HepG2 (cell line): ENCODE measurements around the gene CALML5. TPM values are rescaled to one million over a fixed set of nuclear protein-coding genes. Genes with fewer than 3 reads are reported as not detected.

Experiments
- ATAC-seq: fragments of 200-7000 bp; cut with Tn5 transposase; 3 replicates; pipeline ENCODE4 v1.9.1; 2020; ENCODE audit warnings: mild to moderate bottlenecking, moderate library complexity
- BruUV-seq: library from RNA; stranded (reverse); fragments of 400-500 nt; replicated peaks from 2 replicates; lab custom pipeline; 2021; lab: Mats Ljungman, UMichigan
- CTCF ChIA-PET: fragments of 300-600 bp; formaldehyde crosslinking; extraction: SDS; loops from one replicate; lab custom pipeline; 2021; ENCODE audit warnings: low total read pairs, inconsistent platforms, low intra/inter-chr PET ratio; lab: Yijun Ruan, JAX
- POLR2A ChIA-PET: fragments of 350-600 bp; sonication (Branson Sonifier 250); formaldehyde crosslinking; loops from one replicate; lab custom pipeline; 2020; ENCODE audit warnings: antibody characterized with exemption, inconsistent platforms; lab: Yijun Ruan, JAX
- DNase-seq: peaks from one replicate; pipeline ENCODE4 v3.0.0-alpha.2; 2015; ENCODE audit warnings: low spot score
- FAIRE-seq: peaks from 3 replicates; lab custom pipeline; 2011; peaks lifted over from hg19 to GRCh38; lab: Jason Lieb, UNC
- H2AFZ ChIP-seq: one replicate; pipeline ENCODE4 v1.6.1; 2011; ENCODE audit warnings: low read length, inconsistent platforms
- H3K27ac ChIP-seq: fragments of 300-600 bp; 3 replicates; pipeline ENCODE4 v1.8.0; 2011; ENCODE audit warnings: mixed run types, mild to moderate bottlenecking, mixed read lengths, low read length, inconsistent platforms; ENCODE audit not compliant: insufficient read depth; ENCODE audit errors: extremely low read length
- H3K27me3 ChIP-seq, 2 experiments: fragments of 200-600 bp in 1 of 2; 2 replicates in 1 of 2; 3 replicates in 1 of 2; pipeline versions ENCODE4 v1.6.0 to v1.8.0; 2011; ENCODE audit warnings: low read length in 2 of 2, mild to moderate bottlenecking in 2 of 2, moderate library complexity in 2 of 2, inconsistent platforms in 1 of 2; ENCODE audit not compliant: insufficient read depth in 2 of 2, control insufficient read depth in 1 of 2
- H3K36me3 ChIP-seq, 2 experiments: fragments of 200-600 bp in 1 of 2; replicated peaks in 1 of 2; 2 replicates in 1 of 2; 3 replicates in 1 of 2; pipeline versions ENCODE4 v1.5.1 to v1.8.0; 2011; ENCODE audit warnings: low read length in 2 of 2, inconsistent platforms in 1 of 2; ENCODE audit not compliant: insufficient read depth in 2 of 2, control insufficient read depth in 1 of 2
- H3K4me1 ChIP-seq: 2 replicates; pipeline ENCODE4 v1.5.1; 2012; ENCODE audit warnings: low read length, inconsistent platforms; ENCODE audit not compliant: insufficient read depth
- H3K4me2 ChIP-seq: 2 replicates; pipeline ENCODE4 v1.6.0; 2011; ENCODE audit warnings: low read depth, low read length, inconsistent platforms
- H3K4me3 ChIP-seq, 3 experiments: fragments of 200-600 bp in 1 of 3; sonication (generic), shearing (Covaris generic) in 1 of 3; replicated peaks in 1 of 3; 2 replicates each; pipeline ENCODE4 v1.5.1; 2011 to 2016; ENCODE audit warnings: low read length in 3 of 3, inconsistent platforms in 2 of 3, low read depth in 2 of 3, mild to moderate bottlenecking in 2 of 3, control low read depth in 1 of 3, mixed read lengths in 1 of 3; ENCODE audit not compliant: insufficient read depth in 1 of 3
- H3K79me2 ChIP-seq: one replicate; pipeline ENCODE4 v1.6.1; 2011; ENCODE audit warnings: low read length, inconsistent platforms; ENCODE audit not compliant: insufficient read depth
- H3K9ac ChIP-seq: 2 replicates; pipeline ENCODE4 v1.6.0; 2011; ENCODE audit warnings: mild to moderate bottlenecking, low read depth, low read length, inconsistent platforms; ENCODE audit not compliant: insufficient read depth
- H3K9me3 ChIP-seq: 2 replicates; pipeline ENCODE4 v1.5.1; 2012; ENCODE audit warnings: mild to moderate bottlenecking, low read length
- H4K20me1 ChIP-seq: 2 replicates; pipeline ENCODE4 v1.6.0; 2011; ENCODE audit warnings: inconsistent platforms, mild to moderate bottlenecking, low read length, moderate library complexity; ENCODE audit not compliant: insufficient read depth
- ZNF143 ChIP-seq: sonication (generic); formaldehyde crosslinking; IDR thresholded peaks from 2 replicates; pipeline ENCODE4 v1.4.0; 2020; ENCODE audit warnings: missing genetic modification reagents
- ZNF550 ChIP-seq: sonication (generic); formaldehyde crosslinking; IDR thresholded peaks from 2 replicates; pipeline ENCODE4 v1.4.0; 2020; ENCODE audit warnings: mild to moderate bottlenecking, missing genetic modification reagents, borderline replicate concordance
- WGBS: methylation state at CpG from one replicate; pipeline ENCODE4 v1.1.6; 2017; ENCODE audit warnings: low lambda C conversion rate; 5-methylcytosine and 5-hydroxymethylcytosine counted together
- in situ Hi-C: cut with HindIII; loops from 2 replicates; pipeline ENCODE4 v1.10.0; 2017; ENCODE audit warnings: low pct_unique_long_range_greater_than_20kb; ENCODE audit not compliant: extremely low pct_ligation_motif_present
- intact Hi-C: fragments of 100-400 bp; cut with micrococcal nuclease; formaldehyde crosslinking; loops from one replicate; pipeline ENCODE4 v1.10.0; 2022; ENCODE audit not compliant: unreplicated experiment
- polyA plus RNA-seq, 8 experiments: library from polyadenylated mRNA; depleted of rRNA in 3 of 8; stranded (reverse) in 7 of 8; unstranded in 1 of 8; fragments of >200 nt; fragmentation: Illumina TruSeq in 4 of 8; extraction: Trizol in 4 of 8; gene quantifications; 2 replicates each; pipeline versions ENCODE4 v1.2.1 to v1.2.3, GENCODE V29; 2011 to 2016; ENCODE audit warnings: low read depth in 4 of 8, missing spikeins in 1 of 8, mixed read lengths in 1 of 8; ENCODE audit not compliant: insufficient read depth in 1 of 8
- total RNA-seq, 5 experiments: library from RNA; depleted of rRNA; stranded (reverse); fragments of >200 nt; fragmentation: Illumina TruSeq; extraction: Trizol; gene quantifications; 2 replicates each; pipeline ENCODE4 v1.2.3, GENCODE V29; 2016; ENCODE audit warnings: low read depth in 1 of 5
- TF ChIP-seq, protein P1 (sequence below): sonication (generic); formaldehyde crosslinking; IDR thresholded peaks from 2 replicates; pipeline ENCODE4 v1.8.1; 2023; ENCODE audit warnings: mild to moderate bottlenecking, inconsistent platforms, moderate library complexity, missing genetic modification reagents, borderline replicate concordance
- TF ChIP-seq, protein P2 (sequence below): sonication (generic); formaldehyde crosslinking; IDR thresholded peaks from 2 replicates; pipeline ENCODE4 v1.5.0; 2020; ENCODE audit warnings: mild to moderate bottlenecking, missing genetic modification reagents

The CALML5 gene
- total and polyA plus RNA-seq, 2 of the 13 experiments (the other 11 are each of a cell fraction or from before 2014, with no cell fraction given): not detected

- in situ Hi-C loops (no loop called here), intact Hi-C loops (no loop called here)
- Histone ChIP-seq H3K9me3 (no peaks in the 10 kb centered on the region), H3K36me3 (no peaks in the 10 kb centered on the region), H3K9ac (no peak overlapping the region), H3K27me3 (peaks cover 2 to 36% of the 10 kb centered on the region in 2 experiments; a peak in 3 of 5 replicates), H3K4me3 (no peak overlapping the region), H3K4me2 (no peak overlapping the region), H3K27ac (no peak overlapping the region), H4K20me1 (no peaks in the 10 kb centered on the region), H3K79me2 (no peaks in the 10 kb centered on the region), H2AFZ (no peak overlapping the region), H3K4me1 (peaks cover 70% of the 10 kb centered on the region)
- BruUV-seq: no TSS peak
- ChIA-PET POLR2A (no interaction called here), CTCF (no interaction called here)
- 46% methylated on average over 3 of the region's 3 CpGs for WGBS
- FAIRE-seq: no peak
- DNase-seq: no peak
- ATAC-seq: no peak
- TF ChIP-seq ZNF143 (CRISPR knock-in tag) (no peak), ZNF550 (CRISPR knock-in tag) (no peak)
- TF ChIP-seq, protein P1, sequence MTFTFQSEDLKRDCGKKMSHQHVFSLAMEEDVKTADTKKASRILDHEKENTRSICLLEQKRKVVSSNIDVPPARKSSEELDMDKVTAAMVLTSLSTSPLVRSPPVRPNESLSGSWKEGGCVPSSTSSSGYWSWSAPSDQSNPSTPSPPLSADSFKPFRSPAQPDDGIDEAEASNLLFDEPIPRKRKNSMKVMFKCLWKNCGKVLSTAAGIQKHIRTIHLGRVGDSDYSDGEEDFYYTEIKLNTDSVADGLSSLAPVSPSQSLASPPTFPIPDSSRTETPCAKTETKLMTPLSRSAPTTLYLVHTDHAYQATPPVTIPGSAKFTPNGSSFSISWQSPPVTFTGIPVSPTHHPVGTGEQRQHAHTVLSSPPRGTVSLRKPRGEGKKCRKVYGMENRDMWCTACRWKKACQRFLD (CRISPR knock-in tag): no peak
- TF ChIP-seq, protein P2, sequence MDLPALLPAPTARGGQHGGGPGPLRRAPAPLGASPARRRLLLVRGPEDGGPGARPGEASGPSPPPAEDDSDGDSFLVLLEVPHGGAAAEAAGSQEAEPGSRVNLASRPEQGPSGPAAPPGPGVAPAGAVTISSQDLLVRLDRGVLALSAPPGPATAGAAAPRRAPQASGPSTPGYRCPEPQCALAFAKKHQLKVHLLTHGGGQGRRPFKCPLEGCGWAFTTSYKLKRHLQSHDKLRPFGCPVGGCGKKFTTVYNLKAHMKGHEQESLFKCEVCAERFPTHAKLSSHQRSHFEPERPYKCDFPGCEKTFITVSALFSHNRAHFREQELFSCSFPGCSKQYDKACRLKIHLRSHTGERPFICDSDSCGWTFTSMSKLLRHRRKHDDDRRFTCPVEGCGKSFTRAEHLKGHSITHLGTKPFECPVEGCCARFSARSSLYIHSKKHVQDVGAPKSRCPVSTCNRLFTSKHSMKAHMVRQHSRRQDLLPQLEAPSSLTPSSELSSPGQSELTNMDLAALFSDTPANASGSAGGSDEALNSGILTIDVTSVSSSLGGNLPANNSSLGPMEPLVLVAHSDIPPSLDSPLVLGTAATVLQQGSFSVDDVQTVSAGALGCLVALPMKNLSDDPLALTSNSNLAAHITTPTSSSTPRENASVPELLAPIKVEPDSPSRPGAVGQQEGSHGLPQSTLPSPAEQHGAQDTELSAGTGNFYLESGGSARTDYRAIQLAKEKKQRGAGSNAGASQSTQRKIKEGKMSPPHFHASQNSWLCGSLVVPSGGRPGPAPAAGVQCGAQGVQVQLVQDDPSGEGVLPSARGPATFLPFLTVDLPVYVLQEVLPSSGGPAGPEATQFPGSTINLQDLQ (CRISPR knock-in tag): no peak
- TF ChIP-seq, all 625 proteins: peak for 0
These were observed 15.2 kb downstream of the CALML5 start for GRCh38 chr10:5484205-5484604.
